ENCODE results near the gene ARPP19. TPM values are rescaled to one million over a fixed set of nuclear protein-coding genes. Genes with fewer than 3 reads are reported as not detected.
A peak's percentile ranks its signal among the peaks of the same experiment; 100 is the strongest.
"Not testable (repeated sequence)": the region's sequence is repeated elsewhere in the genome, so short reads cannot be mapped to it uniquely, and the experiment has no call there.

ARPP19 gene
- total RNA-seq, 1 donor from 2014 or later, result 104 TPM

- TF ChIP-seq CTCF (conservative IDR thresholded peaks at IDR 0.05; ENCODE audit: low read depth, low read length), result no peak
- DNase-seq (ENCODE audit: low read depth), result no peak
- H3K4me3 ChIP-seq (ENCODE audit: low read depth, low read length), result no peak overlapping the region
Observed at GRCh38 chr15:52559575-52559974, 9.3 kb downstream of the ARPP19 start.

DNA sequence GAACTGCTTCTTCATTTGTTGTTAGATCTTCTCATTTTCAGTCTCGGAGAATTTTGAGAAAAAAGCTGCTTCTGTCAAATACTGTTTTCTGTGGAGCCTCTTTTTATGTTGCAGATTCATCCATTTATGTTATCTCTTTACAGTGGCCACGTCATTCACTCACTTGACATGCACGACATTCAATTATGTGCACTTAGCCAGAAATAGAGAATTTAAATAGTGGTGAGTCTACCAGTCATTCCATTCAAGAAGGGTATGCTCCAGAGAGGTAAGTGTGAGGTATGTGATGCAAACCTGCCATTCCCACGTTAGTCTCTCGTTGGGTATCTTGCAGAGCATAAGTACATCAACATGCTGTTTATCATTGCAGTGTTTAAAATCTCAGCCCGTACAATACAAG, 9.8 kb downstream of the ARPP19 start:
- no peak for DNase-seq (ENCODE audit: low read depth)
- H3K4me3 ChIP-seq (ENCODE audit: low read depth, low read length), result no peak overlapping the region
- no peak for TF ChIP-seq CTCF (conservative IDR thresholded peaks at IDR 0.05; ENCODE audit: low read depth, low read length)

DNA sequence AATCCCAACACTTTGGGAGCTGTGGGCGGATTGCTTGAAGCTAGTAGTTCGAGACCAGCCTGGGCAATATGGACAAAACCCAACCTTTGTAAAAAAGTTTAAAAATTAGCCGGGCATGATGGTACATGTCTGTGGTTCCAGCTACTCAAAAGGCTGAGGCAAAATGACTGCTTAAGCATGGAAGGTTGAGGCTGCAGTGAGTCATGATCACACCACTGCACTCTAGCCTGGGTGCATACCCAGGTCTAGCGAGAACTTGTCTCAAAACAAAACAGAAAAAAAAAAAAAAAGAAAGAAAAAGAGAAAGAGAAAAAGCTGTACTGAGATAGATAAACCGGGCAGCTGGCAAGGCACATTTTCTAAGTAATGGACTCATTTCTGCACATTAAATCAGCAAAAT, 10.6 kb downstream of the ARPP19 start:
- H3K4me3 ChIP-seq (ENCODE audit: low read depth, low read length), result peak overlapping the region; percentile 11
- TF ChIP-seq CTCF (conservative IDR thresholded peaks at IDR 0.05; ENCODE audit: low read depth, low read length), result no peak
- DNase-seq (ENCODE audit: low read depth), result peak; percentile 76

DNA sequence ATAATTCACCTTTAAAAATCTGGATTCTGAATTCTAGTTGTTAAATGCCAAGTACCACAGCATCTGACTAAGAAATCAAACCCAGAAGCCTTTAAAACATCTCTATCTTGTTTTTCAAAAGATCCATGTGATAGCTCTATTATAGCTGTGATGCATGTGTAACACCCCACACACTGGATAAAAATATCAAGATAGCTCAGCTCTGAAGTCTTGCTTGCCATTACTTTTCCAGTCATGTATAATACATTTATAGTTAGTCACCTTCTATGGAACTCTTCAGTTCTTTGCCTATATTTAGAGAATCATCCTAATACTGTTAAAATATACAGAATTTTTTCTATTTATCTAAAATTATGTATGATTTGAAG, 11.6 kb downstream of the ARPP19 start:
- H3K4me3 ChIP-seq (ENCODE audit: low read depth, low read length), result no peak overlapping the region
- no peak for DNase-seq (ENCODE audit: low read depth)
- no peak for TF ChIP-seq CTCF (conservative IDR thresholded peaks at IDR 0.05; ENCODE audit: low read depth, low read length)

GRCh38 chr15:52556524-52557273, 12.1 kb downstream of the ARPP19 start:
- no peak for TF ChIP-seq CTCF (conservative IDR thresholded peaks at IDR 0.05; ENCODE audit: low read depth, low read length)
- no peak overlapping the region for H3K4me3 ChIP-seq (ENCODE audit: low read depth, low read length)
- DNase-seq (ENCODE audit: low read depth), result no peak

- DNase-seq (ENCODE audit: low read depth), result no peak
- TF ChIP-seq CTCF (conservative IDR thresholded peaks at IDR 0.05; ENCODE audit: low read depth, low read length), result no peak
- H3K4me3 ChIP-seq (ENCODE audit: low read depth, low read length), result no peak overlapping the region
Observed at GRCh38 chr15:52552303-52552702, 16.5 kb downstream of the ARPP19 start.

GRCh38 chr15:52551762-52552161, 17.1 kb downstream of the ARPP19 start:
- TF ChIP-seq CTCF (conservative IDR thresholded peaks at IDR 0.05; ENCODE audit: low read depth, low read length), result no peak
- no peak for DNase-seq (ENCODE audit: low read depth)
- H3K4me3 ChIP-seq (ENCODE audit: low read depth, low read length), result no peak overlapping the region

DNA sequence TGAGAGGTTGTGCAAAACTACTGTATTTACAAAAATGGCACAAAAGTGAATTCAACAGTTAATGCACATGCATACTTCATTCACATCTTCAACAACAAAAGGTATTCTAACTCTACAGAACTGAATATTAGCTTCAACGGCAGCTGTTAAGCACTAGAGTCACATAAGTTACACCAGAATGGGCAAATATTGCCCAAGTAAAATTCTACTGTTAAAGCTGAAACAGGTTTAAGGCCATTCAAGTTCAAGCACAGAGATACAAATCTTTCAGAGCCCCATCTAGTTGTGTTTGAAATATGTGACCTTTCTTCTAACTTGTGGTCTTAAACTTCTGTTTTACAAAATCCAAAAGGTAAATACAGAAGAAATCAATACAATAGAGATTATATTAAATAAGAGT, 17.6 kb downstream of the ARPP19 start:
- not testable (repeated sequence) for DNase-seq (ENCODE audit: low read depth); H3K4me3 ChIP-seq (ENCODE audit: low read depth, low read length)
